Omental fat pad (tissue), 4 donors: ENCODE measurements around the gene CCDC30. TPM values are rescaled to one million over a fixed set of nuclear protein-coding genes. Genes with fewer than 3 reads are reported as not detected.
A peak's percentile ranks its signal among the peaks of the same experiment; 100 is the strongest.

ENCODE experiments used
- ATAC-seq: fragments of 150-250 bp; one replicate; pipeline ENCODE4 v1.9.1; 2016; ENCODE audit warnings: mild to moderate bottlenecking, moderate library complexity; ENCODE audit not compliant: low FRiP score
- DNase-seq: peaks from one replicate; pipeline ENCODE4 v3.0.0-alpha.2; 2019; ENCODE audit warnings: low spot score
- CTCF ChIP-seq, 3 donors: fragments of 450-650 bp; IDR thresholded peaks; one replicate each; pipeline ENCODE4 v1.5.1; 2016 to 2017; ENCODE audit warnings: antibody characterized with exemption in 3 of 3, mild to moderate bottlenecking in 3 of 3, moderate library complexity in 2 of 3
- total RNA-seq, 4 donors: library from RNA; depleted of rRNA; stranded (reverse); fragments of >200 nt; gene quantifications; one replicate each; pipeline ENCODE4 v1.1.0, GENCODE V29; 2016

The CCDC30 gene
- total RNA-seq, 4 donors from 2014 or later: 1.9 to 3.5 (median 2.6) TPM

- TF ChIP-seq CTCF (IDR thresholded peaks at IDR 0.05): no peak
- ATAC-seq (no peak), DNase-seq (no peak)
These were observed 60.1 kb downstream of the CCDC30 start for GRCh38 chr1:42523171-42523570.

GRCh38 chr1:42524330-42524729 lies 61.2 kb downstream of the CCDC30 start:
- ATAC-seq: no peak
- TF ChIP-seq CTCF (IDR thresholded peaks at IDR 0.05): no peak

GRCh38 chr1:42529724-42530181 lies 66.7 kb downstream of the CCDC30 start:
- no peak for DNase-seq
- no peak for TF ChIP-seq CTCF (IDR thresholded peaks at IDR 0.05)
- ATAC-seq: peak; percentile 87

More at GRCh38 chr1:42524330-42524729, 61.2 kb downstream of the CCDC30 start:
- DNase-seq: no peak

DNA sequence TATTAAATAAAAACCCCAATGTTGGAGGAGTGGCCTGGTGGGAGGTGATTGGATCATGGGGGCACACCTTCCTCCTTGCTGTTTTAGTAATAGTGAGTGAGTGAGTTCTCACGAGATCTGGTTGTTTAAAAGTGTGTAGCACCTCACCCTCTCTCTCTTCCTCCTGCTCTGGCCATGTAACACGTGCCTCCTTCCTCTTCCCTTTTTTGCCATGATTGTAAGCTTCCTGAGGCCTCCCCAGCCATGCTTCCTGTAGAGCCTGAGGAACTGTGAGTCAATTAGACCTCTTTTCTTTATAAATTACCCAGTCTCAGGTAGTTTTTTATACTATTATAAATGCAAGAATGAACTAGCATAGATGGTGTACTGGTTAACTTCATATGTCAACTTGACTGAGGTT lies 68.0 kb downstream of the CCDC30 start:
- TF ChIP-seq CTCF (IDR thresholded peaks at IDR 0.05): no peak
- no peak for ATAC-seq
- DNase-seq: no peak

GRCh38 chr1:42533101-42533863 lies 70.2 kb downstream of the CCDC30 start:
- no peak for ATAC-seq
- no peak for TF ChIP-seq CTCF (IDR thresholded peaks at IDR 0.05)
- DNase-seq: no peak

DNA sequence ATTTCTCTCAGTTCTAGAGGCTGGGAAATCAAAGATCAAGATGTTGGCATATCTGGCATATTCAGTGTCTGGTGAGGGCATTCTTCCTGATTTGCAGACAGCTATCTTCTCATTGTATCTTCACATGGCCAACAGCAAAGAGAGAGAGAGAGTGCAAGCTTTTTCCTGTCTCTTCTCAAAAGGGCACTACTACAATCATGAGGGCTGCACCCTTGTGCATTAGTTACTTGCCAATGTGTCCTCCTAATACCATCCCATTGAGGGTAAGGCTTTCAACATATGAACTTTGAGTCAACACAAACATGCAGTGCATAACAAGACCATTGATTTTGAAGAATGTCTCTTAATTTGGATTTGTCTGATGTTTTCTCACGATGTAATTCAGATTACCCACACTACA lies 78.0 kb downstream of the CCDC30 start:
- ATAC-seq (no peak), DNase-seq (no peak)
- no peak for TF ChIP-seq CTCF (IDR thresholded peaks at IDR 0.05)

DNA sequence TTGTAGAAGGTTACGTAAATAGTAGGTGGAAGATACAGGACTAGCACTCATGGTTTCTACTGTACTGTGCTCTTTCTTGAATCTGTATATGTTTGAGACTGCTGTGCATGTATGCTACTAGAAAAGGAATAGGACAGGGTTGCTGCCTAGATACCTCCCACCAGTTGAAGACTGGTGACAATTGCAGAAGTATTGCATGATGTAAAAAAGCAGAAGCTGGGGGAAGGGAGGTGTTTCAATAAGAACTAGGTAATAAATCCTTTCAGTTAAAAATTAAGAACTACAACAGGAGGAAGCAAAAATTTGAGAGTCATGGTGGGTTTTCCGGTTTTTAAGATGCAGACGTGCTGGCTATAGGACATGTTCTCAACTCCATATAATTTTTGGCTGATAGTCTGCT lies 88.1 kb downstream of the CCDC30 start:
- no peak for ATAC-seq
- no peak for TF ChIP-seq CTCF (IDR thresholded peaks at IDR 0.05)

More for the DNA sequence above, 88.1 kb downstream of the CCDC30 start:
- DNase-seq: no peak
